A673 (cell line): ENCODE measurements around the gene SIAH3. TPM values are rescaled to one million over a fixed set of nuclear protein-coding genes. Genes with fewer than 3 reads are reported as not detected.
A peak's percentile ranks its signal among the peaks of the same experiment; 100 is the strongest.

Source experiments
- BruUV-seq: library from RNA; stranded (reverse); fragments of 400-500 nt; replicated peaks from 2 replicates; lab custom pipeline; 2021; lab: Mats Ljungman, UMichigan
- CTCF ChIA-PET: fragments of 300-600 bp; sonication (Branson Sonifier 250); formaldehyde crosslinking; loops from one replicate; lab custom pipeline; 2022; ENCODE audit warnings: antibody characterized with exemption; lab: Charles Lee
- POLR2A ChIA-PET: fragments of 300-600 bp; sonication (Branson Sonifier 250); formaldehyde crosslinking; loops from one replicate; lab custom pipeline; 2022; ENCODE audit warnings: antibody characterized with exemption; ENCODE audit not compliant: low non-redundant PET; lab: Charles Lee
- DNase-seq: peaks from one replicate; pipeline ENCODE4 v3.0.0-alpha.2; 2015; ENCODE audit warnings: low spot score
- H3K27ac ChIP-seq: fragments of 200-600 bp; sonication (generic); 2 replicates; pipeline ENCODE4 v1.5.1; 2016; ENCODE audit warnings: mixed run types, low read depth, mild to moderate bottlenecking, mixed read lengths, antibody characterized with exemption, low read length; ENCODE audit not compliant: poor library complexity, severe bottlenecking
- H3K27me3 ChIP-seq: fragments of 200-600 bp; sonication (generic); replicated peaks from 2 replicates; pipeline ENCODE4 v1.6.1; 2017; ENCODE audit warnings: mixed run types, low read depth, mild to moderate bottlenecking, mixed read lengths, antibody characterized with exemption, low read length; ENCODE audit not compliant: insufficient read depth, poor library complexity
- H3K36me3 ChIP-seq: fragments of 200-600 bp; sonication (generic); 2 replicates; pipeline ENCODE4 v1.6.1; 2016; ENCODE audit warnings: mixed run types, mild to moderate bottlenecking, mixed read lengths, antibody characterized with exemption, low read length; ENCODE audit not compliant: insufficient read depth, poor library complexity, severe bottlenecking
- H3K4me1 ChIP-seq: fragments of 200-600 bp; sonication (generic); 2 replicates; pipeline ENCODE4 v1.6.1; 2017; ENCODE audit warnings: mixed run types, mild to moderate bottlenecking, mixed read lengths, antibody characterized with exemption, low read length; ENCODE audit not compliant: insufficient read depth, poor library complexity, severe bottlenecking
- H3K4me3 ChIP-seq: fragments of 200-600 bp; sonication (generic); 2 replicates; pipeline ENCODE4 v1.5.1; 2016; ENCODE audit warnings: low read depth, mixed run types, mild to moderate bottlenecking, mixed read lengths, low read length; ENCODE audit not compliant: poor library complexity, severe bottlenecking
- H3K9me3 ChIP-seq: fragments of 200-600 bp; sonication (generic); 2 replicates; pipeline ENCODE4 v1.6.1; 2016; ENCODE audit warnings: mixed run types, low read depth, mild to moderate bottlenecking, mixed read lengths, antibody characterized with exemption, low read length; ENCODE audit not compliant: poor library complexity, severe bottlenecking
- CTCF ChIP-seq: fragments of 300-800, 200-600 bp; sonication (generic); conservative IDR thresholded peaks from 2 replicates; pipeline ENCODE4 v1.5.1; 2017; ENCODE audit warnings: low read depth, mild to moderate bottlenecking, antibody characterized with exemption, low read length, moderate library complexity, mixed read lengths
- EZH2 ChIP-seq: fragments of 200-600 bp; sonication (generic); IDR thresholded peaks from 2 replicates; pipeline ENCODE4 v1.6.1; 2017; ENCODE audit warnings: borderline replicate concordance, low read depth, mild to moderate bottlenecking, mixed read lengths, antibody characterized with exemption, low read length; ENCODE audit not compliant: poor library complexity, severe bottlenecking
- intact Hi-C: fragments of 100-400 bp; cut with micrococcal nuclease; formaldehyde crosslinking; loops from one replicate; pipeline ENCODE4 v1.10.0; 2022; ENCODE audit not compliant: unreplicated experiment
- total RNA-seq: library from RNA; stranded (reverse); gene quantifications from 2 replicates; pipeline ENCODE4 v1.2.3, GENCODE V29; 2021

The SIAH3 gene
- total RNA-seq, 1 experiment from 2014 or later, result 4.6 TPM

DNA sequence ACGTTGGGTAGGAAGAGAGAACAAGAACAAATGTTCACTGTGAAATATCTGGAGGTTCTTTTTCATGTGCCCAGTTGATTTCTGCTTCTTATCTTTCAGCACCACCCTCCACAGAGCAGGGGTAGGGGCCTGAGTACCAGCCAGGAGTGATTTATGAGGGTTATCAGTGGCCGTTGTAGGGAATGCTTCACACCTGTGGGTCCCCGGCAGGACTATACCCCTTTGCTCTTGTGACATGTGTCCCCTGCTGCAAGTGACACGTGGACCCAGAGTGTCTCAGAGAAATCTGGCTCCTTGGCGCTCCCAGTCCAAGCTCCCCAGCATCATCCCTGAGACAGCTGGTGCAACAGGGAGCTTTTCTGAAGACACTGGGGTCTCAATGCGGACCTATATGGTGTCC is 29.7 kb downstream of the SIAH3 start:
- no peaks in the 10 kb centered on the region for H3K36me3 ChIP-seq
- H3K27ac ChIP-seq, result no peak overlapping the region
- no peak for TF ChIP-seq CTCF
- TF ChIP-seq EZH2, result no peak
- DNase-seq, result no peak
- CTCF ChIA-PET, result no interaction called here
- no peaks in the 10 kb centered on the region for H3K27me3 ChIP-seq
- POLR2A ChIA-PET, result no interaction called here
- H3K4me3 ChIP-seq, result no peak overlapping the region
- intact Hi-C loops, result no loop called here
- H3K4me1 ChIP-seq, result no peaks in the 10 kb centered on the region
- no TSS peak for BruUV-seq
- peaks cover 5% of the 10 kb centered on the region for H3K9me3 ChIP-seq

DNA sequence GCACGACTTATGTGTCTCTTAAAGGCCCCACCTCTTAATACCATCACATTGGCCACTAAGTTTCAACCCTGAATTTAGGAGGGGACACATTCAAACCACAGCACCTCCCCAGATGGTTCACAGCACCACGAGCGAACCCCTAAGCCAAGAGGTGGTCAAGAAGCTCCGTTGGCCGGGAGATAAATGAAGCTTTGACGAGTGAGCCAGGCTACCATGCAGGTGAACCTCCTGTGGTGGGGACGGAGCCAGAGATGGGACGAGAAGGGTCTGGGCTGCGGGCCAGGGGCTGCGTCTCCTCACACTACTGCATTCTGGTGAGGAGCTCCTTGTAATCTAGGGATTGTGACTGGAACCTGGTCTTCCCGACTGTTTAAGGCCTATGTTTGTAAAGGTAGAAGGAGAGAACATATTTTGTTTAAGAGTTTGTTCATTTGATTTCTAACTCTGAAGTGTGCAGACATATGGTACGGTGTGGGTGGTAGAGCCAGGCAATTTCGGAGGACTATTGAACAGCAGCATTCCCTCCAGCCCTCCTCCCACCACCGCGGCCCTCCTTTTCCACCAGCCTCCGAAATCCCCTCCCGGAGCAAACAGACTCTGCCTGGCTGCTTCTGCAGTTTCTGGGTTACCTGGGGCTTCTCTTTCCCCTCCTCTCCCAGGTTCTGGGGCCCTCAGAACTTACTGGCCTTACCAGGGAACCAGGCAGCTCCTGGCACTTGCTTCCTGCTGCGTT is 31.3 kb downstream of the SIAH3 start:
- Histone ChIP-seq H3K4me3 (no peak overlapping the region), H3K36me3 (no peaks in the 10 kb centered on the region), H3K9me3 (peaks cover 5% of the 10 kb centered on the region), H3K27me3 (no peaks in the 10 kb centered on the region), H3K27ac (no peak overlapping the region), H3K4me1 (no peaks in the 10 kb centered on the region)
- no peak for DNase-seq
- BruUV-seq, result no TSS peak
- CTCF ChIA-PET, result no interaction called here
- POLR2A ChIA-PET, result no interaction called here
- intact Hi-C loops, result no loop called here
- TF ChIP-seq EZH2, result no peak
- no peak for TF ChIP-seq CTCF

- H3K4me1 ChIP-seq, result peaks cover 15% of the 10 kb centered on the region
- no peak for DNase-seq
- intact Hi-C loops, result no loop called here
- no TSS peak for BruUV-seq
- H3K27ac ChIP-seq, result no peak overlapping the region
- H3K36me3 ChIP-seq, result no peaks in the 10 kb centered on the region
- H3K27me3 ChIP-seq, result no peaks in the 10 kb centered on the region
- ChIA-PET CTCF (no interaction called here), POLR2A (no interaction called here)
- TF ChIP-seq EZH2 (no peak), CTCF (peak; percentile 33; the same call in 1 of the 2 replicates)
- H3K9me3 ChIP-seq, result peaks cover 5% of the 10 kb centered on the region
- no peak overlapping the region for H3K4me3 ChIP-seq
Measured at GRCh38 chr13:45817833-45818232, 33.7 kb downstream of the SIAH3 start.
